ENCODE measurements around the gene ADAMTS12.

Gene ADAMTS12

DNA sequence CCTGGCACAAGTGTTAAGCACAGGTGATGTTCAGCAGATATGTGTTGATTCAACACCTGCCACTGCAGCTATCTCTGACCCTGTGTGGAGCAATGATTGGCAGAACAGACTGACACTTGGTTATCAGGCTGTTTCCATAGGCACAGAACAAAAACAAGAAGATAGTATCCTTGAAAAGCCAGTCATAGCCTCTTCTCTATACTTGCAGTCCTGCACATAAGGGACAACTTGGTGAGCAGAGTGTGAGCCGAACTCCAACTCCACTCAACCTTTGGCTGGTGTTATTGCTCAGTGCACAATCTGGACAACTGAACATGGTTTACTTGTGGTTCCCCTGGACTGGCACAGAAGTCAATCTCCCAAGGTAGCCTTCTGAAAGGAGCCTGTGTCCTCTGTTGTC is 99.2 kb downstream of the ADAMTS12 start:
- DNase-seq, result no peak
- Mint-ChIP-seq H3K4me1 (ENCODE audit: low read depth) (no peaks in the 10 kb centered on the region), H3K4me3 (no peak overlapping the region), H3K9me3 (no peaks in the 10 kb centered on the region), H3K36me3 (ENCODE audit: low read depth) (no peaks in the 10 kb centered on the region), H3K27ac (no peak overlapping the region), H3K27me3 (peaks cover 4% of the 10 kb centered on the region)

DNA sequence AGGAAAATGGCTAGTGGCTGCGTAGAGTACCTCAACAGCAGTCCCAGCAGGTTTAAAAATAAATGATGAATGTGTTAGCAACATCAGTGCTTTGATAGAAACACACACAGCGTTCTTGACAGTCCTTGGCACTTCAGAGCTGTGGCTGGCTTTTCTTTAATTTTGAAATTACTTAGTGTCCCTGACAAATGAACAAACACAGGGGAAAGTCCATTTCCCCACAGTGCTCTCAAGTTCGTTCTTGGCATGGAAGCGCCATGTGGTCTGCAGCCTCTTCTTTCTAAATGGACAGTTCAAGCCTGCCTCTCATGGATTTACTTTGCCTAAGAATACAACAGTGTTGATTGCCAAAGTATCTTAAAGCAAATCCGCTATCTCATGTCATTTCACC is 102.2 kb downstream of the ADAMTS12 start:
- no peaks in the 10 kb centered on the region for H3K36me3 Mint-ChIP-seq (ENCODE audit: low read depth)
- peaks cover 11% of the 10 kb centered on the region for H3K9me3 Mint-ChIP-seq
- no peak overlapping the region for H3K4me3 Mint-ChIP-seq
- no peaks in the 10 kb centered on the region for H3K4me1 Mint-ChIP-seq (ENCODE audit: low read depth)
- peaks cover 4% of the 10 kb centered on the region for H3K27me3 Mint-ChIP-seq
- DNase-seq, result no peak
- H3K27ac Mint-ChIP-seq, result no peak overlapping the region

DNA sequence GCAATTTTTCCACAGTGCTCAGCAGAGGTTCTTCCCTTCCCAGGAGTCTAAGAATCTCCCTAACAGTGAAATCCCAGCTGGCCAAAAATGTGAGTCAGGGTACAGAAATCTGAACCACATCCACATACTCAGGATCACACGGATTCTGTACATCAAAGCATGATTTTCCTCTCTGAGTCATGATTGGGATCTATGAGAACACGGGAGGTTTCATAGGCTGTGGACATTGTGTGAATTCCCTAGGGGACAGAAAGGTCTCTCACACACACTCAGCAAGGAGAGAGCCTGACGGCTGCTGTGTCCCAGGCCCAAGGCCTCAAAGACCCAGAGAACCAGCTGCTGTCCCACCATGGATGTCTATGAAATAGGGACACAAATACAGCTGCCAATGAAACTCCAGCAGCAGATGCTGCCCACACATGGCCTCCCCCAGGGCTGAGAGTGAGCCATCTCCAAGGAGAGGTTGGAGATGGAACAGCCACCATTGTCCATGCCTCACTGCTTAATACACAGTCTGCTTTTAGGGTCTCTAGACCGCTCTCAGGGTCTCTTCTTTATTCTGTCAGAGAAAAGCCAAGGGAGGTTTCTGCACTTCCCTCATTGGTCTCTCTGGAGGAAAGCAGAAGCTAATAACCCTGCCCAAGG is 102.7 kb downstream of the ADAMTS12 start:
- Mint-ChIP-seq H3K36me3 (ENCODE audit: low read depth) (no peaks in the 10 kb centered on the region), H3K9me3 (peaks cover 12% of the 10 kb centered on the region), H3K27ac (no peak overlapping the region), H3K4me1 (ENCODE audit: low read depth) (no peaks in the 10 kb centered on the region), H3K27me3 (peaks cover 1% of the 10 kb centered on the region), H3K4me3 (no peak overlapping the region)
- DNase-seq, result no peak

DNA sequence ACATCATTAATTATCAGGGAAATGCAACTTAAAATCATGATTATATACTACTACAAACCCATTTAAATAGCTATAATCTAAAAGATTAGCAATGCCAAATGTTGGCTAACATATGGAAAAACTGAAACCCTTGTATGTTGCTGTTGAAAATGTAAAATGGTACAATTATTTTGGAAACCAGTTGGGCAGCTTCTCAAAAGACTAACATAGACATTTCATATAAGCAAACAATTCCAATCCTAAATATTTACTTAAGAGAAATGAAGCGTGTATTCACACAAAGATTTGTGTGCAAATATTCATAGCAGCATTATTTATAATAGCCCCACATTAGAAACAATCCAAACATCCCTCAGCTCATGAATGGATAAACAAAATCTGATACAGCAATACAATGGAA is 106.2 kb downstream of the ADAMTS12 start:
- peaks cover 12% of the 10 kb centered on the region for H3K9me3 Mint-ChIP-seq
- no peaks in the 10 kb centered on the region for H3K27me3 Mint-ChIP-seq
- H3K27ac Mint-ChIP-seq, result no peak overlapping the region
- no peaks in the 10 kb centered on the region for H3K36me3 Mint-ChIP-seq (ENCODE audit: low read depth)
- no peaks in the 10 kb centered on the region for H3K4me1 Mint-ChIP-seq (ENCODE audit: low read depth)
- H3K4me3 Mint-ChIP-seq, result no peak overlapping the region
- DNase-seq, result no peak

DNA sequence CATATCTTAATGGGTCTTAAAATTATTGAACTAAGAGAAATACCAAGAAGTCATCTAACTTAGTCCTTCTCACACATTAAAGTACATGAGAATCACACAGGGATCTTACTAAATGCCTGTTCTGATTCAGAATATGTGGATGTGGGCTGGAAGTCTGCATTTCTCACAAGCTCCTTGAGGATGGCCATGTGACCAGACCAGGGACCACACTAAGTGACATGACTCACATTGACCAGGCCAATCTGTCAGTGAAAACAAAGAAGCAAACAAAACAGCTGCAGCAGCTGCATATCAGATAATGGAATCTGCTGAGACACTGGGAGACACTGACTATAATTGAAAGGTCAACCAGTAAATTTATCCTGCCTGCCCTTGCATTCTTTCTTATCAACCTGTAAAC is 110.5 kb downstream of the ADAMTS12 start:
- no peak for DNase-seq
- H3K36me3 Mint-ChIP-seq (ENCODE audit: low read depth), result no peaks in the 10 kb centered on the region

DNA sequence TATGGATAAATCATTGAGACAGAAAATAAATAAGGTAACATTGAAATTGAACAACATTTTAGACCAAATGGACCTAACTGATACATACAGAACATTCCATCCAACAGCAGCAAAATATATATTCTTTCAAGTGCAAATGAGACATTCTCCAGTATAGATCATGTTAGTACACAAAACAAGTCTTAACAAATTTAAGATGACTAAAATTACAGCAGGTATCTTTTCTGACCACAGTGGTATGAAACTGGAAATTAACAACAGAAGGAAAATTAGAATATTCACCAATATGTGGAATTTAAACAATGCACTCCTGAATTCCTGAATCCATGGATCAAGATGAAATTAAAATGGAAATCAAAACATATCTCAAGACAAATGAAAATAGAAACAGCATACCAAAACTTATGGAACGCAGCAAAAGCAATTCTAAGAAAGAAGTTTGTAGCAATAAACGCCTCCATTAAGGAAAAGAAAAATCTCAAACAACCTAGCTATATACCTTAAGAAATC is 115.6 kb downstream of the ADAMTS12 start:
- no peak for DNase-seq
- Mint-ChIP-seq H3K4me1 (ENCODE audit: low read depth) (no peaks in the 10 kb centered on the region), H3K27me3 (no peaks in the 10 kb centered on the region), H3K27ac (no peak overlapping the region), H3K36me3 (ENCODE audit: low read depth) (no peaks in the 10 kb centered on the region), H3K9me3 (peaks cover 3% of the 10 kb centered on the region), H3K4me3 (no peak overlapping the region)

More for the DNA sequence above, 110.5 kb downstream of the ADAMTS12 start:
- no peaks in the 10 kb centered on the region for H3K27me3 Mint-ChIP-seq
- peaks cover 15% of the 10 kb centered on the region for H3K9me3 Mint-ChIP-seq
- no peak overlapping the region for H3K4me3 Mint-ChIP-seq
- no peaks in the 10 kb centered on the region for H3K4me1 Mint-ChIP-seq (ENCODE audit: low read depth)
- no peak overlapping the region for H3K27ac Mint-ChIP-seq

DNA sequence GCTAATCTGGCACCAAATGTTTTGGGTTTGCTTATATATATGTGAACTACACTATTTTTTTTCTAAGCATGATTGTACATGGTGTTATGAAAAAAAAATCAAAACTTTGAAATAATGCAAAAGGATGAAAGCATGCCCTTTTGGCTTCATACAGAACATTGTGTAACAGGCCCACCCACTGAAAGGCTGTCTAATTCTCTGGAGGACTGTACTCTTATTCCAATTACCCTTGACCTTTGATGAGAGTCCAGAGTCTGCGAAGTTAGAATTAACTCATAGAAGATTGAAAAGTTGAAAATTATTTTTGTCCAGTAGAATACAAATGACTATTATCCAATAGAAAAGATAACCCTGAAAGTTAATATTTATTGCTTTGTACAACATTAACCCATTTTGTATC is 117.4 kb downstream of the ADAMTS12 start:
- H3K9me3 Mint-ChIP-seq, result peaks cover 3% of the 10 kb centered on the region
- H3K4me1 Mint-ChIP-seq (ENCODE audit: low read depth), result no peaks in the 10 kb centered on the region
- H3K36me3 Mint-ChIP-seq (ENCODE audit: low read depth), result no peaks in the 10 kb centered on the region

DNA sequence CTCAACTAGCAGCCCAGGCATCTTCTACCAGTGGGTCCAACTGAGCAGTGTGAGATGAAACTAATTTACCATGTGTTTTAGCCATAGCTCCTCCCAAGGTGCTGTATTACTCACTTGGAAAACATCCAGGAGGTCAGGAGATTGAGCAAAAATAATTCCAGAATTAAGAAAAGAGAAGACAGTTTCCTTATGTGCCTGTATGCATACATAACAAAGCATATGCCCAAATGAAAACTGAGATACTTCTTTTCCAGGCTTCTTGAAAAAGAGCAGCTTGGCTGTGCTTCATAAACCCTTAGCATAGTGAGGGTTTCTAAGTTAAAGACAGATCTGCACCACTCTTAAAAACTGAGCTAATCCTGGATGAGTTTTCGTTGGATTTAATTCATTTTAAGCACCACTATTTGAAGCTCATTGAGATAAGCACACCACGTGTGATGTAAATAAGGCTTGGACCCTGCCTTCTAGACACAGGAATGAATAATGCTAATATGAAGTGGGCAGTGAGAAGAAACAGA is 119.4 kb downstream of the ADAMTS12 start:
- DNase-seq, result no peak
- Mint-ChIP-seq H3K4me1 (ENCODE audit: low read depth) (no peaks in the 10 kb centered on the region), H3K27ac (no peak overlapping the region), H3K9me3 (no peaks in the 10 kb centered on the region), H3K27me3 (no peaks in the 10 kb centered on the region), H3K36me3 (ENCODE audit: low read depth) (no peaks in the 10 kb centered on the region), H3K4me3 (no peak overlapping the region)

More for the DNA sequence above, 117.4 kb downstream of the ADAMTS12 start:
- Mint-ChIP-seq H3K27ac (no peak overlapping the region), H3K4me3 (no peak overlapping the region), H3K27me3 (no peaks in the 10 kb centered on the region)
- DNase-seq, result no peak

DNA sequence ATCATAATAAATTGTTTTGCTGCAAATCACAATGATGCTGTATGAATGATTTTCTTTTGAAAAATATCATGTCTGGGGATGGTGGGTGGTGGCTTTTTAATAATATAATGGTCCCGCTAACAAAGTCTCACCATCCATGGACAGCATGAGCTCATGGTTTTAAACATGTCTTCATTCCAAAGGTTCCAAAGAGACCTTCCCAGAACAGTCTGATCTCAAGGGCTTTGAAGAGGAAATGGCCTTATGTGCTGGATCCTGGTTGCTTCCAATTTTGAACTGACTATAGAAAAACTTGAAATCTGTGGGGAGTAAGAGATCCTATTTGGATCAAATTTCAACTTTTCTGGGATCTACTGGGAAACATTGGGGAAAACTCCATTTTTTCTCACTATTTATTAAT is 121.8 kb downstream of the ADAMTS12 start:
- no peak for DNase-seq
- Mint-ChIP-seq H3K4me3 (no peak overlapping the region), H3K27ac (no peak overlapping the region), H3K9me3 (no peaks in the 10 kb centered on the region), H3K4me1 (ENCODE audit: low read depth) (no peaks in the 10 kb centered on the region), H3K27me3 (no peaks in the 10 kb centered on the region), H3K36me3 (ENCODE audit: low read depth) (no peaks in the 10 kb centered on the region)

DNA sequence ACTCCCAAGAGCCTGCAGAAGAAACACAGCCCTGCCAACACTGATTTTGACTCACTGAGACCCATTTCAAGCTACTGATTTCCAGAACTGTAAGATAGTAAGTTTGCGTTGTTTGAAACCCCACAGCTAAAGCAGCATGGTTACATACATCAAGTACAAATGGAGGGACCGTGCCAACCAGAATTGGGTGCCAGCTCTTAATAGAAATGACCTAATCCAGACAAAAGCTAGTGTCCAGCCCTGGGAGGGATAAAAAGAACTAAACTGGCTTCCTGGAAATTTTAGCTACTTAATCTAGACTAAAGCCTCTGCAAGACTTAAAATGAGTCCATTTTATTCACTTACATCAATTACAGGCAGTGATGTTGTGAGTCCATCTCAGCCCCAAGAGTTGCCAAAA is 122.6 kb downstream of the ADAMTS12 start:
- Mint-ChIP-seq H3K27me3 (no peaks in the 10 kb centered on the region), H3K9me3 (no peaks in the 10 kb centered on the region), H3K36me3 (ENCODE audit: low read depth) (no peaks in the 10 kb centered on the region), H3K4me3 (no peak overlapping the region), H3K4me1 (ENCODE audit: low read depth) (no peaks in the 10 kb centered on the region), H3K27ac (no peak overlapping the region)
- no peak for DNase-seq

DNA sequence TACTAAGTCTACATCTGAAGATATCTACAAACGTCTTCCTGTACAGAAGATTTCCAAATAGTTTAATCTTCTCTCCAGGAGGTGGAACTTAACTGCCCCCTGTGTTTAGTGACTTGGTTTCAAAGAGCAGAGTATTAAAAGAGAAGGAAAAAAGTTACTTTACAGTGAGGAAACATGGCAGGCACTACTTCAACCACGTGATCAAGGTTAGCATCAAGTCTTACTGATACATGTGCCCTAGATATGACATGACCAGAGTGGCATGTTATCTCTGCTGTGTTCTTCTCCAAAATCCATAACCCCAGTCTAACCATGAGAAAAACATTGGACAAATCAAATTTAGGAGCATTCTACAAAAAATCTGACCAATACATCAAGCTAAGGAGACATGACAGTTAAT is 125.8 kb downstream of the ADAMTS12 start:
- Mint-ChIP-seq H3K4me1 (ENCODE audit: low read depth) (no peaks in the 10 kb centered on the region), H3K4me3 (no peak overlapping the region), H3K27ac (no peak overlapping the region), H3K9me3 (no peaks in the 10 kb centered on the region), H3K36me3 (ENCODE audit: low read depth) (no peaks in the 10 kb centered on the region), H3K27me3 (no peaks in the 10 kb centered on the region)
- DNase-seq, result no peak

DNA sequence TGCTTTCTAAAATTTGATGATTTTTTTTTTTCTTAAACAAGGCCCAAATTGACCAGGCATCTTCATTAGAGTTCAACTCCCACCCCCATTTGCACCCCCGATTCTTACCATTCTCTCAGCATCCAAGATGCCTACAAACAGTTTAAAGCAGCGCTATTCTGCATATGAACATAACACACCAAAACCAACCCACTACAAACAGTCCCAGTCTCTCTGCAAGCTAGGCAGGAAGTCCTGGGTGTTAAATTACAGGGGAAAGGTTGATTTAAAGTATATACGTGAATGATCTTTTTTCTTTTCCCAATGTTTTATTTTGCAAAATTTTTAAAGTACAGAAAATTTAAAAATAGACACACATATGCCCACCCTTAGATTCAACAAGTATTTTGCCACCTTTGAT is 127.0 kb downstream of the ADAMTS12 start:
- Mint-ChIP-seq H3K4me1 (ENCODE audit: low read depth) (no peaks in the 10 kb centered on the region), H3K9me3 (no peaks in the 10 kb centered on the region), H3K4me3 (no peak overlapping the region), H3K27me3 (no peaks in the 10 kb centered on the region), H3K27ac (no peak overlapping the region), H3K36me3 (ENCODE audit: low read depth) (no peaks in the 10 kb centered on the region)
- DNase-seq, result no peak

DNA sequence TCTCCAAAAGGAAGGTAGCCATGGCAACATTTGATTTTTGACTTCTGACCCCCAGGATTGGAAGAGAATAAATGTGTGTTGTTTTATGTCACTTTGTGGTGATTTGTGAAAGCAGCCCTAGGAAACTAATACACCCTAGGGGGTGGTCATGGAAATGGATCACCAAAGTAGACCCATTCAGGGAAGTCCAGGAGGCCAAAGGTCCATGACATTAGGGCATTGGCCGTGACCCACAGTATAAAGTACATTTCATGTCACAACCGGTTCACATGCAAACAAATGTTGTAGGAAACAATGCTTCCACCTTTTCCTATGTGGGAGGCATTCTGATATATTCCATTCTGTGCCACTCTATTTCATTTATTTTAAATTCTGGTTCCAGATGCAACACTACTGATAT is 128.4 kb downstream of the ADAMTS12 start:
- Mint-ChIP-seq H3K27me3 (no peaks in the 10 kb centered on the region), H3K9me3 (no peaks in the 10 kb centered on the region), H3K27ac (no peak overlapping the region), H3K4me3 (no peak overlapping the region), H3K4me1 (ENCODE audit: low read depth) (no peaks in the 10 kb centered on the region), H3K36me3 (ENCODE audit: low read depth) (no peaks in the 10 kb centered on the region)
- no peak for DNase-seq

DNA sequence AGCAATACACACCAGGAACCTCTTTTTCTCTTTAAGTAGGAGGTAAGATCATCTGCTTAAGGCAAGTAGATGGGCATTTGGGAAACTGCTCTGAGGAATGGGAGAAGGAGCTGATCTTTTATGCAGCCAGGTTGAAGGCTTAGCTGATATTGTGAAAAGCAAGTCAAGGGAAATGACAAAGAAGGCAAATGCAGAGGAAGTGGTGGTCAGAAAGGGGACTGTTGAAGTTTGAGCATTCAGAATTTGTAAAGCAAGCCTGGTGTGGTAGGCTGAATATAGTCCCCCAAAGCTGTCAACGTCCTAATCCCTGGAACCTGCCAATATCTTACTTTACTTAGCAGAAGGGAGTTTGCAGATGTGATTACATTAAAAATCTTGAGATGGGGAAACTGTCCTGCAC is 128.9 kb downstream of the ADAMTS12 start:
- no peaks in the 10 kb centered on the region for H3K27me3 Mint-ChIP-seq
- no peaks in the 10 kb centered on the region for H3K36me3 Mint-ChIP-seq (ENCODE audit: low read depth)
- H3K27ac Mint-ChIP-seq, result no peak overlapping the region
- H3K4me1 Mint-ChIP-seq (ENCODE audit: low read depth), result no peaks in the 10 kb centered on the region
- no peak overlapping the region for H3K4me3 Mint-ChIP-seq
- H3K9me3 Mint-ChIP-seq, result no peaks in the 10 kb centered on the region
- no peak for DNase-seq

DNA sequence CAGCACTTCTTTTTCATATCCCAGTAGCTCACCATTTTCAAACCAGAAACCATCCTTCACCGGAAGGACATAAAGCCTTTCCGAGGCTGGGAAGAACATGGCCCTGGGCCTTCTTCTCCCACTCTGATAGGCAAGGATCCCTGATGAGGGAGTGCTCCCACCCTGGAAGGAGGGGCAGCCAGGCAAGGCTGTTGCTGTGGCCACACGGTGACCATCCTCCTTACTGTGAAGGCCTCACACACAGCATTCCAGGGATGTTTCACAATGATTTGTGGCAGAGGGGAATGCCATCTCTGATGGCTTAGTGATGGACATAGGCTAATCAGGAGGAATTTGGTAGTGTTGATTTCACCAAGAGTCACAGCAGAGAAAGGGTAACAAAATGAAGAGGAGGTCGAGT is 130.7 kb downstream of the ADAMTS12 start:
- H3K27ac Mint-ChIP-seq, result no peak overlapping the region
- DNase-seq, result no peak
- H3K9me3 Mint-ChIP-seq, result no peaks in the 10 kb centered on the region
- H3K4me1 Mint-ChIP-seq (ENCODE audit: low read depth), result no peaks in the 10 kb centered on the region
- no peak overlapping the region for H3K4me3 Mint-ChIP-seq
- H3K27me3 Mint-ChIP-seq, result no peaks in the 10 kb centered on the region
- no peaks in the 10 kb centered on the region for H3K36me3 Mint-ChIP-seq (ENCODE audit: low read depth)

DNA sequence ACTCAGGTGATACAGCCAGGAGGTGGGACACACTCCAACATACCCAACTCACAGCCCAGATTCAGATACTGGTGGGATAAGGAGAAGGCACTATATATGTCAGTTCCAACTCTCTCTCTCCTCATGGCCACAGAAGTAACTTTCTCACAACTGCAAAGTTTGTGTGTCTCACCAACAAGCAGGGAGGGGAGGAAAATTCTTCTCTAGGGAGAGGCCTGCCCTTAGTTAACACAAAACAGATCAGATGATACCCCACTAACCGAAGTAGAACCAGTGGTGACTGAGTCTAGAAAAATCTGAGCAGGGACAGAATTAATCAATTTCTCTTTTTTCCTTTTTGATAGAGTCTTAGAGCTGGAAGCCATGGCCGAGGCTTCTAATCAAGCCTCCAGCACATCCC is 133.1 kb downstream of the ADAMTS12 start:
- H3K36me3 Mint-ChIP-seq (ENCODE audit: low read depth), result no peaks in the 10 kb centered on the region
- DNase-seq, result no peak
- H3K4me1 Mint-ChIP-seq (ENCODE audit: low read depth), result no peaks in the 10 kb centered on the region
- H3K27me3 Mint-ChIP-seq, result no peaks in the 10 kb centered on the region
- H3K4me3 Mint-ChIP-seq, result no peak overlapping the region
- no peaks in the 10 kb centered on the region for H3K9me3 Mint-ChIP-seq
- no peak overlapping the region for H3K27ac Mint-ChIP-seq
